Endodermal cell (in vitro differentiated cells): ENCODE data around the gene ZMYM2. TPM values are rescaled to one million over a fixed set of nuclear protein-coding genes. Genes with fewer than 3 reads are reported as not detected.

Source experiments
- DNase-seq: peaks from one replicate; pipeline ENCODE4 v3.0.0-alpha.2; 2017
- H3K27ac ChIP-seq: 2 replicates; pipeline ENCODE4 v1.5.1; 2013; ENCODE audit warnings: mild to moderate bottlenecking, low read depth, low read length, moderate library complexity
- H3K27me3 ChIP-seq: 2 replicates; pipeline ENCODE4 v1.6.1; 2013; ENCODE audit warnings: mild to moderate bottlenecking, low read length, moderate library complexity; ENCODE audit not compliant: insufficient read depth, control insufficient read depth, poor library complexity, severe bottlenecking
- H3K36me3 ChIP-seq: 2 replicates; pipeline ENCODE4 v1.7.0; 2013; ENCODE audit warnings: mild to moderate bottlenecking, low read length, moderate library complexity; ENCODE audit not compliant: control insufficient read depth, insufficient read depth
- H3K4me1 ChIP-seq: one replicate; pipeline ENCODE4 v1.7.0; 2013; ENCODE audit warnings: low read length; ENCODE audit not compliant: control insufficient read depth, insufficient read depth
- H3K4me3 ChIP-seq: 2 replicates; pipeline ENCODE4 v1.5.1; 2013; ENCODE audit warnings: mild to moderate bottlenecking, low read length, moderate library complexity
- H3K9ac ChIP-seq: 2 replicates; pipeline ENCODE4 v1.6.1; 2013; ENCODE audit warnings: mild to moderate bottlenecking, low read length, moderate library complexity; ENCODE audit not compliant: poor library complexity, severe bottlenecking; ENCODE audit errors: extremely low read depth
- H3K9me3 ChIP-seq: 2 replicates; pipeline ENCODE4 v1.6.1; 2013; ENCODE audit warnings: mild to moderate bottlenecking, low read length, moderate library complexity; ENCODE audit not compliant: control insufficient read depth
- H3K27ac Mint-ChIP-seq: 2 replicates; pipeline ENCODE4 v1.8.0; 2020; ENCODE audit warnings: mixed read lengths
- H3K27me3 Mint-ChIP-seq: 2 replicates; pipeline ENCODE4 v1.8.0; 2021; ENCODE audit warnings: mild to moderate bottlenecking, mixed read lengths; ENCODE audit not compliant: insufficient read depth
- H3K36me3 Mint-ChIP-seq: 2 replicates; pipeline ENCODE4 v1.8.0; 2020; ENCODE audit warnings: low read depth, mixed read lengths
- H3K4me1 Mint-ChIP-seq: 2 replicates; pipeline ENCODE4 v1.8.0; 2020; ENCODE audit warnings: mixed read lengths
- H3K4me3 Mint-ChIP-seq: 2 replicates; pipeline ENCODE4 v1.8.0; 2020; ENCODE audit warnings: mild to moderate bottlenecking, moderate library complexity, mixed read lengths
- H3K9me3 Mint-ChIP-seq: 2 replicates; pipeline ENCODE4 v1.8.0; 2020; ENCODE audit warnings: mild to moderate bottlenecking, mixed read lengths
- CTCF ChIP-seq: fragments of 200-600 bp; sonication (generic); conservative IDR thresholded peaks from 2 replicates; pipeline ENCODE4 v1.5.0; 2021; ENCODE audit warnings: antibody characterized with exemption, mild to moderate bottlenecking
- WGBS, 2 experiments: methylation state at CpG; one replicate each; pipeline versions ENCODE4 v1.1.5 to v1.1.7; 2013; ENCODE audit warnings: missing lambda C conversion rate in 2 of 2, mixed read lengths in 1 of 2; ENCODE audit not compliant: insufficient coverage in 1 of 2, insufficient read length in 1 of 2; 5-methylcytosine and 5-hydroxymethylcytosine counted together
- total RNA-seq, 2 donors: library from RNA; stranded (reverse); fragmentation: NEBNext Ultra II Directional in 1 of 2; extraction: Animal tissue kit (Norgen Biotek cat#: 25700) in 1 of 2; gene quantifications; 2 replicates in 1 of 2; 3 replicates in 1 of 2; pipeline ENCODE4 v1.2.1, GENCODE V29; 2021

The ZMYM2 gene
- total RNA-seq, 2 donors from 2014 or later = 200 to 207 TPM

- H3K36me3 ChIP-seq = no peaks in the 10 kb centered on the region
- H3K4me3 ChIP-seq = no peak overlapping the region
- no peaks in the 10 kb centered on the region for H3K4me1 ChIP-seq
- Mint-ChIP-seq H3K4me3 (no peak overlapping the region), H3K27ac (no peak overlapping the region), H3K4me1 (no peaks in the 10 kb centered on the region), H3K36me3 (no peaks in the 10 kb centered on the region), H3K27me3 (peaks cover 39% of the 10 kb centered on the region), H3K9me3 (no peaks in the 10 kb centered on the region)
- 74 to 100% methylated on average over 1 to 4 of the region's 4 CpGs for WGBS, 2 experiments
- no peak overlapping the region for H3K9ac ChIP-seq
- DNase-seq = peak; percentile 20
- H3K27me3 ChIP-seq = peaks cover 24% of the 10 kb centered on the region
- no peak for TF ChIP-seq CTCF
- no peak overlapping the region for H3K27ac ChIP-seq
- H3K9me3 ChIP-seq = no peaks in the 10 kb centered on the region
Observed at GRCh38 chr13:20140487-20140886, 182.0 kb downstream of the ZMYM2 start.

Other genes starting within 250 kb of the ZMYM2 start
- gene PSPC1, start 175.8 kb upstream of the ZMYM2 start, total RNA-seq = 10 to 100 TPM; 61.1 to 83.9 TPM
- 10 to 100 TPM; 10.4 to 12.2 TPM for gene ZMYM5, start 95.1 kb upstream of the ZMYM2 start, total RNA-seq
- under 1 TPM; 0.07 to 0.09 TPM for gene GJA3, start 202.3 kb downstream of the ZMYM2 start, total RNA-seq
- under 1 TPM; 0.26 to 0.82 TPM for gene GJB2, start 234.2 kb downstream of the ZMYM2 start, total RNA-seq